ENCODE measurements around the gene IQCF5. TPM values are rescaled to one million over a fixed set of nuclear protein-coding genes. Genes with fewer than 3 reads are reported as not detected.

IQCF5 gene
- total RNA-seq, 1 experiment from 2014 or later: not detected

GRCh38 chr3:51874889-51875288 is 512 bp downstream of the IQCF5 start:
- BruUV-seq (replicated peaks): no TSS peak
- TF ChIP-seq CTCF (IDR thresholded peaks at IDR 0.05): no peak
- no peak for TF ChIP-seq TCF7L2 (IDR thresholded peaks at IDR 0.05; ENCODE audit: low read depth, low read length)
- no peak for TF ChIP-seq REST (IDR thresholded peaks at IDR 0.05; ENCODE audit: insufficient read depth in 1 of 2, low read depth in 2 of 2, low read length in 1 of 2)
- no peak for TF ChIP-seq POLR2AphosphoS5 (IDR thresholded peaks at IDR 0.05; ENCODE audit: low read depth, low read length)
- no peak for TF ChIP-seq SIN3A (IDR thresholded peaks at IDR 0.05; ENCODE audit: borderline replicate concordance, insufficient read depth, low read depth, low read length)
- no peaks in the 10 kb centered on the region for H3K9me3 ChIP-seq (ENCODE audit: control insufficient read depth, insufficient read depth, low read depth, low read length)
- ATAC-seq (no peak), DNase-seq (ENCODE audit: low read depth, low spot score) (no peak)
- intact Hi-C loops (cut with micrococcal nuclease; ENCODE audit: unreplicated experiment): no loop called here
- H3K36me3 ChIP-seq (ENCODE audit: control insufficient read depth, insufficient read depth, low read length): no peaks in the 10 kb centered on the region
- POLR2A ChIA-PET: no interaction called here
- in situ Hi-C loops (cut with HindIII; ENCODE audit: low pct_unique_long_range_greater_than_20kb, low sequenced_read_pairs): no loop called here
- CTCF ChIA-PET: no interaction called here
- no peak overlapping the region for H3K4me3 ChIP-seq (ENCODE audit: low read depth in 2 of 2, low read length in 2 of 2)
- H3K4me1 ChIP-seq (ENCODE audit: control insufficient read depth, insufficient read depth, low read length): no peaks in the 10 kb centered on the region
- no peaks in the 10 kb centered on the region; the same call in 1 of the 2 replicates for H3K27me3 ChIP-seq (ENCODE audit: control insufficient read depth, insufficient read depth, low read length)
- H3K27ac ChIP-seq (ENCODE audit: low read length): no peak overlapping the region

- H3K4me3 ChIP-seq (ENCODE audit: low read depth in 2 of 2, low read length in 2 of 2): no peak overlapping the region
- no peaks in the 10 kb centered on the region for H3K36me3 ChIP-seq (ENCODE audit: control insufficient read depth, insufficient read depth, low read length)
- H3K4me1 ChIP-seq (ENCODE audit: control insufficient read depth, insufficient read depth, low read length): no peaks in the 10 kb centered on the region
- in situ Hi-C loops (cut with HindIII; ENCODE audit: low pct_unique_long_range_greater_than_20kb, low sequenced_read_pairs) (no loop called here), intact Hi-C loops (cut with micrococcal nuclease; ENCODE audit: unreplicated experiment) (no loop called here)
- ChIA-PET POLR2A (no interaction called here), CTCF (no interaction called here)
- H3K27me3 ChIP-seq (ENCODE audit: control insufficient read depth, insufficient read depth, low read length): no peaks in the 10 kb centered on the region; the same call in 1 of the 2 replicates
- no TSS peak for BruUV-seq (replicated peaks)
- ATAC-seq (no peak), DNase-seq (ENCODE audit: low read depth, low spot score) (no peak)
- H3K9me3 ChIP-seq (ENCODE audit: control insufficient read depth, insufficient read depth, low read depth, low read length): no peaks in the 10 kb centered on the region
- TF ChIP-seq TCF7L2 (IDR thresholded peaks at IDR 0.05; ENCODE audit: low read depth, low read length) (no peak), REST (IDR thresholded peaks at IDR 0.05; ENCODE audit: insufficient read depth in 1 of 2, low read depth in 2 of 2, low read length in 1 of 2) (no peak), CTCF (IDR thresholded peaks at IDR 0.05) (no peak), SIN3A (IDR thresholded peaks at IDR 0.05; ENCODE audit: borderline replicate concordance, insufficient read depth, low read depth, low read length) (no peak), POLR2AphosphoS5 (IDR thresholded peaks at IDR 0.05; ENCODE audit: low read depth, low read length) (no peak)
- H3K27ac ChIP-seq (ENCODE audit: low read length): no peak overlapping the region
Observed at GRCh38 chr3:51874411-51874810, 990 bp downstream of the IQCF5 start.
